GM19468 (cell line): ENCODE measurements around the gene CIAPIN1.
A peak's percentile ranks its signal among the peaks of the same experiment; 100 is the strongest.

ENCODE experiments used
- ATAC-seq: cut with Tn5 transposase; IDR thresholded peaks from one replicate; pipeline ENCODE4 v1.9.1; 2021; ENCODE audit warnings: mild to moderate bottlenecking, moderate library complexity, moderate number of reproducible peaks; ENCODE audit not compliant: unreplicated experiment; ENCODE audit errors: extremely low read depth

CIAPIN1 gene

DNA sequence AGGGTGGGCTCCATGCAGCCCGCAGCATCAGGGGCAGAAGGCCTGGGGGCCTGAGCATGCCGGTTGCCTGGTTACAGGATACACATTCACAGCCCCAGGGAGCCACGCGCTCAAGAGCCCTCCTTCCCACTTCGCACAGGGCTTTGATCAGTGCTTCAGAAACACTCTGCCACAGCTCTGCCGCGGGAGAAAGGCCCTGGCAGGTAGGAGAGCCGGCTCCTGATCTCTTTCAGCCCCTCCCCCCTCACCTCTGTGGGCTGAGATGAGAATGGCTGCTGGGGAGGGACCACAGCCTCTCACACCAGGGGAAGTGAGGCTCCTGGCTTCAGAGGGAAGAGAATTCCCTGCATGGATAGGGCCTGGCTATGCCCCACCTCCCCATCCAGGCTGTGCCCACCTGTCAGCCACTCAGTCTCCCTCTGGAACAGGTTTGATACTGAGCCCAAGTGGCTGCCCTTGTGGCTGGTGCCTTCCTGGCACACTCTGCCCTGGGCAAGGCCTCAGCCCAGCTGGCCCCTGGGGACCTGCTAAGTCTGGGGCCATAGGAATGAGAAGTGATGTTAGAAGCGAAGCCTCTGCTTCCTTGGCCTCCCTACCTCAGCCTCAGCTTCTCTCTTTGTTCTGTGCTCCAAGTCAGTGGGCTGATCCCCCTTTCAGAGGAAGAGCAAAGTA, 30.5 kb upstream of the CIAPIN1 start:
- ATAC-seq: no peak

DNA sequence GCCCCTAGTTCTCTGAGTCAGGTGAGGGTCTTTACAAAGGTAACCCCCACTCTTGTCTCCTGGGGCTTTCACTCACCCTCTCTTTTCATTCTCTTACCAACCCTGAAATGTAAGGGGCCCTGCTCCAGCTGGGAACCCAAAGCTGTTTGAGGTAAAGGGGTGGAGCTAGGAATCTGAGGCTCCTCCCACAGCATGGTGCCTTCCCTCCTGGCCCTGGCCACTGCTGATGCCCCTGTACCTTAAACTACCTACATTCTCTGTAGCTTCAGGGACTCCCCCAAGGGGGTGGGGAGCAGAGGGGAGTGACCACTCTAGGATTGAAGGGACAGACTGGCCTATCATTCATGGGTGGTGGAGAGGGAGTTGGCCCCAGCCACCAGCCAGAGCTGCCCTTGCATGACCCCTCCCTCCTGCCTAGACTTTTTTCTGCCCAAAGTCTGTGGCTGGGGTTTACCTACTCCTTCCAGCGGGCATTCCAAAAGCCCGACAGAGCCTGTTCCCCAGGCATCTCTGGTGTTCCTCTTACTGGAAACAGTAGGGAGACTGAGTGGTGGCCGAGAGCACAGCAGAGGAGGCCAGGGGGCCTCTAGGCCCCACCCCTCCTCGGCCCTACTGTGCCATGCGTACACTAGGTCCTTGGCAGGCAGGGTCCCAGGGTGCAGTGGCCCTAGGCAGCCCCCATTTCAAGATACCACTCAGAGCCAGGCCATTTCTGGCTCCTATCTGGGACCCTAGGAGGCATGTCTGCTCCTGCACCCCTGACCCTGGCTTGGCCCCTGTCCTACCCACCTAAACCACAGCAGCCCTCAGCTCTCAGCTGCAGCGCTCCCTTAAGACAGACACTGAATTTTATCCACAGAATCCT, 29.6 kb upstream of the CIAPIN1 start:
- ATAC-seq: no peak

DNA sequence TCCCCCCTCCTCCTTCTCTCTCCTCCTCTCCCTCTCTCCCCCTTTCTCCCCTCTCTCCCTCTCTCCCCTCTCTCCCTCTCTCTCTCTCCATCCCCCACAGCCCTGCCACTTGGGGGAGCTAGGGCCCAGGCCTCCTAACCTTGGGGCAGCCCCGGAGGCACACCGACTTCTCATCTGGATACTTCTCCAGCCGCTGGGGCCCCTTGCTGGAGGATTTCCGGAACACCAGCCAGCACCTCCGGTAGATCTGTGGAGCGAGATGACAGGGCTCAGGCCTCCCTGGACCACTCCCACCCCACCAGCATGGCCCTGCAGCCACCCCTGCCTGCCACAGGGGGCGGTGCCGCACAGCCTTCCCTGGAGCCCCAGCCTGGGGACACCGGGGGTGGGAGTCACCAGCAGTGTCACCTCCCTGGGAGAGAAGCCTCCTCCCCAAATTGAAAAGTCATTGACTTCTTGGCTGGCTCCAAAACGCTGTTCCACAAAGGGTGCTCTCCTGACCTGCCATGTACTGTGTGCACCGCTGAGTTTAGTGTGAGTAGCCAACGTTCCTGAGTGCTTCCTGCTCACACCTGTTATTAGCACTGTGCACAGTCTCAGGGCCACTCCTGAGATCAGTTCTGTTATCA, 28.6 kb upstream of the CIAPIN1 start:
- peak; percentile 73 for ATAC-seq

DNA sequence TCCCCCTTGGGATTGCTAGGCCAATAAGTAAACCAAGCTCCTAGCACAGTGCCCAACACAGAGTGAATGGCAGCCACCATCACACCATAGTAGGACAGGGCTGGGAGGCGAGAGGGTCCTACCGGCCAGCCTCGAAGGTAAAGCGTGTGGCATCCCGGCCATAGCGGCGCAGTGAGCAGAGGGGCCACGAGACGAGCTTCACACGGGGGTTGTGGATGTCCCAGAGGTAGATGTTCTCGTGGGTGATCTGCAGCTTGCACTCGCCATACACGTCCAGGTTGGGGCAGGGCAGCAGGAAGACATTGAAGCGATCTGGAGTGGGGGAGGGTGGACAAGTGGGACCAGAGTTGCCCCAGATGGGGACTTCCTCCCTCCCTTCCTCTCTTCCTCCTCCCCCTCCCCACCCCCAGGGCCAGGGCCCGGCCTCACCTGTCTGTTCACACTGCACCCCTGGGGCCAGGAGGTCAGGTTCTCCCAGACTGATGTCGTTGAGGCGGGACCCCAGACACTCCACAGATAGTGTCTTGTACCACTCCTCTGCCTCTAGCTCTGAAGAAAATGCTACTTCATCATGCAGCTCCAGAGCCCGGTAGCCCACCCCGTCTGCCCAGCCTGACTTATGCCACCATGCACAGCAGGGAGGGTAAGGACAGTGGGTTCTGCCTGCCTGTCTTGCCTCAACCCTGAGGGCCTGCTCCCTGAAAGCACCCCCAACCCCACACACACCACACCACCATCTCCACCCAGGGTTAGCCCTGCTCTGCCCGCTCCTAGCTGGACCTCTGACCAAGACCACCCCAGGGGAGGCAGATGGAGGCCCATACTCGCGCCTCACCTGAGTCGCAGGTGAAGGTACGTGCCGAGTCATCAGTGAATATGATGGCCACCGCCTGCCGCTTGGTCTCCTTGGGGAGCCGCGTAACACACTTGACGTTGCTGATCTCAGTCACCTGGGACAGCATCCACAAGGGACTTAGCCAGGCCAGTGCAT, 27.8 kb upstream of the CIAPIN1 start:
- ATAC-seq: no peak

DNA sequence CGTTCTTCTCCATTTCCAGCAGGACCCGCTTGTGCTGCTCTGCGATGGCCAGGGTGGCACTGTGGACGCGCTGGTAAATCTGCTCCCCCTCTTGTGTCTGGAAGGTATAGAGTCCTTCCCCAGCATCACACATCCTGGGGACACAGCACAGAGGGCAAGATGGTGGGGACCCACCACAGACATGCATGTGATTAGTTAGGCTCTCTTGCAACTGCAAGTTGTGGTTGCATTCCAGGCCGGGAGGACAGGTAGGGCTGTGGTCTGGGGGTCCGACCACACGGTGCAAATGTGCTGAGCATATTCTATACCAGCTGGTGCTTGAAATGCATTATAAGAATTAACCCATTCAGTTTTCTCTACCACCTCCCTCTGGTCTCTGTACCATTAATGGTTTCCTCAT, 26.7 kb upstream of the CIAPIN1 start:
- no peak for ATAC-seq

DNA sequence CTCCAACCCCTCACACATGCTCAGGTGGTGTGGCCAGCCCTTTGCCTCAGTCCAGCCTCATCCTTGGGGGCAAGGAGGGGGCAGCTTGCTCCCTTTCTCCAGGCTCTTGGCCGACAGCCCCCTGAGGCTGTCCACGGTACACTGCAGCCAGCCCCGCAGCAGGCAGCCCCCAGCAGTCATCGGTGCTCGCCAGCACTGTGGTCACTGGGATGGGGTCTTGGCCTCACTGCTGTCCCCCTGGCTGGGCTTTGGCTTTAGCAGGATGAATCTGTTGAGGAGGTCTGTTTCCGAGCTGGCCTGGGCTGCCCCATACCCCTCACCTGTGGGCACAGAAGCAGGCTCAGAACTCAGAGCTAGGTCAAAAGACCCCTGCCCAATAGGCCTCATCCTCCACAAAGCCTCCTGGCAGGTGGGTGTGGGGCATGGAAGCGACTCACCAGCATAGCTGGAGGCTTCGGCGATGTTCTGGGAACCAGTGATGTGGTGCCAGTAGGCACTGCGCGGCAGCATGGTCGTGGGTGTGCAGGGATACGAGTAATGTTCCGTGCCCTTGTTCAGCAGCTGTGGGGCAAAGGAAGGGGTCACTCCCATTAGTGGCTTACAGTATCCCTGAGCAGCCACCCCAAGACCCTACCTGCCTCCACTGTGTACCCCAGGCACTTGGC, 26.1 kb upstream of the CIAPIN1 start:
- no peak for ATAC-seq

DNA sequence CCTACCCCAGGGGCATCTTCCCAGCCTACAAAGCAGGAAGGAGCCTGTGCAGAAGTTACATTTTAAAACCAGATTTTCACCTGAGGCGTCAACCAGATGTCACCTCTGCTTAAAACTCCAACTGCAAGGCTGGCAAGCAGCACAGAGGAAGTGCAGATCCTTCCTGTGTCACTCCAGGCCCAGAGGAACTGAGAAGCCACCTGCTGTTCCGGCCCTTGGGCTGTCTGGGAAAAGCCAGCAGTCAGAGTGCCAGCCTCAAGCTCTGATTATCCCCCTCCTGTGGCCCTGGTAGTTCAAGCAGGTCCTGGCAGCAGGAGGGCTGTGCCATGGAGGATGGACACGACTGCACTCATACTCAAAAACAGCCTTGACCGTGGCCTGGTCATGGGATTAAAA, 25.5 kb upstream of the CIAPIN1 start:
- ATAC-seq: no peak

DNA sequence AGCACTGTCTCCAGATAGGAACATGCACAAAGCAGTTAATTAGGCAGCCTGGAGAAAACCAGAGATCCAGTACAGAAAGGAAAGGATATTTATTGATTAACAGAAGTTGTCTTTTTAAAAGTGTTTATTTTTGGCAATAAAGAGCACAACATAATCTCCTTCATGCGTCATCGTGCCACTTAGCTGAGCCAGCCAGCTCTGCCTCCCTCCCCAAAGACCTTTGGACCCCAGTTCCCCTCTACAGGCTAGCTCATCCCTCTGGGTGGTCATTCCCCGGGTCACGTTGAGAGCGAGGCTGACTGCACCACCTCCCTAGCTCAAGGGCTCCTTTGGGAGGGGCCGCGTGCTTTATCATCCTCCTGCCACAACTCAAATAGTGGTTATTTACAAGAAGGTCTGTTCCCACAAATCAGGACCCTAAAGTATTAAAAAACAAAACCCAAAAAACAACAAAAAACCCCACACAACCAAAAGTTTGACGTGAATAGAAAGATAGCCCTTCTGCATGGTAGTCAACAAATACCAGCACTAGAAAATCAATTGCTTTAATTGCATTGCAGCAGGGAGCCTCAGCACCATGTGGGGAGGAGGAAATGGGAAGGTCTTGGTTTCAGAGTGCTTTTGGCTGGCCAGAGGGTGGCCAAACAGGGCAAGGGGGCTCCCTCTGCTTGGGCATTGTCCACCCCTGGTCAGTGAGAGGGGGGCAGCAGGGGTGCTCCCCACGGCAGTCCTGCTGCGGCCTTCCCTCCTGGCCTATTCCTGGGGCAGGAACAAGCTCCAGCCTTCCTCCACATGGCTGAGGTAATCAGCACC, 24.9 kb upstream of the CIAPIN1 start:
- ATAC-seq: no peak

DNA sequence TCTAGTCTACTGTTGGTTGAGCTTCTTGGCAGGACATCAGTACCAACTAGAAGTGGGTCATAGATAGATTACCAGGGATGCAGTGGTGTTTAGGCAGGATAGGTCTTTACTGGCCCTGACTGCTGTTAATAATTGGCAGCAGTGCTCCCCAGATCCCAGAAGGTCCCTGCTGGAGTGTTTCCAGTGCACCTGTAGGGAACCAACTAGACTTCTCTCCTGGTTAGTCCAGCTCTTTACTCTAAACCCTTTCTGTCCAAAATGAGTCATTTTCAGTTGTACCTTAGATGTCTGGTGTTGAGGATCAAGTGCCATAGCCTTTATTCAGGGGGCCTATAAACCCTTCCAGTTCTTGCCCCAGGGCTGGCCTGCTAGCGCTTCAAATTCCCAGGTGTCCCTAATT, 24.0 kb upstream of the CIAPIN1 start:
- no peak for ATAC-seq

DNA sequence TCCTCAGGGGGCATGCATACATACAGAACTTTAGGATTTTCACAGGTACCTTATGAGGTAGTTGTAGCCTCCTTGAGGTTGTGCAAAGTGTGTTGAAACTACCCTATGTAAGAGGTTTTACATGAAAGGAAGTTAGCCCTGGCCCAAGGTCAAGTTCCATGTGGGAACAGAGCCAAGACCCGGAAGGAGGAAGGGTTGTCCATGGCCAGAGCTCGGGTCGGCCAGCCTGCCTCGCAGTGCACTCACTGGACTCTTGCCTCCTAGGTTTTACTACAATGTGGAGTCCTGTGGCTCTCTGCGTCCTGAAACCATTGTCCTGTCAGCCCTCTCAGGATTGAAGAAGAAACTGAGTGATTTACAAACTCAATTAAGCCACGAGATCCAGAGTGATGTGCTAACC, 23.5 kb upstream of the CIAPIN1 start:
- ATAC-seq: no peak

DNA sequence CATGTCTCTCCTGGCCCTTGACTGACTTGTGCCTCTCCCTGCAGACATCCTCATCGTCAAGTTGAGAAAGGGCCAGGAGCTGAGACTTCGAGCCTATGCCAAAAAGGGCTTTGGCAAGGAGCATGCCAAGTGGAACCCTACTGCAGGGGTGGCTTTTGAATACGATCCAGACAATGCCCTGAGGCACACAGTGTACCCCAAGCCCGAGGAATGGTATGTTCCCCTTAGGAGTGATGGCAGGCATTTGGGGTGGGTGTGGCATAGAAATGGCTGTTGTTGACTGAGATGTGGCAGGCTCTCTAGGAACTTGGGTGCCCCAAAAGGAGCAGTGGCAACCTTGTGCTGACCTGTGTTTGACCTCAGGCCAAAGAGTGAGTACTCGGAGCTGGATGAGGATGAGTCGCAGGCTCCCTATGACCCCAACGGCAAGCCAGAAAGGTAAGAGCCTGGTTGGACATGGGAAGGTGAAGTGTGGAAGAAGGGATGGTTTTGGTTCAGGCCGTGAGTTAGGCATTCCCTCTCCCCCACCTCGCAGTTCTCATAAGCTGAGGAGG, 22.8 kb upstream of the CIAPIN1 start:
- ATAC-seq: no peak

DNA sequence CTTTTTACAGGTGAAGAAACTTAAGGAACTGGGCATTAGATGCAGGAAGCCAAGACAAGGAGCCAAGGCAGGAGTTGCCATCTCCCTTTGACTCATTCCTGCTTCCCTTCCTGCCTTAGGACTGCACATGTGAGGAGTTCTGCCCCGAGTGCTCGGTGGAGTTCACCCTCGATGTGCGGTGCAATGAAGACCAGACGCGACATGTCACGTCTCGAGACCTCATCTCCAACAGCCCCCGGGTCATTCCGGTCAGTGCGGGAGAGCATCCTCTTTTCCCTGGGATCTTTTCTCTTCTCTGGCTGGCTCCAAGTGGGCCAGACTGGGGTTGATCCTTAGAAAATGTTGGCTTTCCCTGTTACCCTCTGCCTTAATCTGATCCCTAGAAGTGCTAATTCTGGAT, 21.9 kb upstream of the CIAPIN1 start:
- no peak for ATAC-seq

DNA sequence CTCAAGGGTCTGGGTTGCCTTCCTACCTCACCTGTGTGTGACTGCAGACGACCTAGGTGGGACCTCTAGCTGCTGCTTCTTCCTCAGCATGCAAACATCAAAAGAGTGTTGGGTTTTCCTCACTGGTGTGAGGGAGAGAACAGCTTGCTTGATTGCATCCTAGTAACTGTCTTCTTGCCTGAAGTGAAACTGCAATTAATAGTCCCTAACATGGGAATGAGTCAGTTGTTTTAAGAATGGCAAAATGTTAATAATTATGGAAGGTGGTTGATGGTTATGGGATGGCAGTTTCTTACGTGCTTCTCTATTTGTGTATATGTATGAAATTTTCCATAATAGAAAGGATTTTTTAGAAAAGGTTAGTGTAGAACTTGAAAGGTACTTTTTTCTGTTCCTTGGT, 21.2 kb upstream of the CIAPIN1 start:
- ATAC-seq: no peak

DNA sequence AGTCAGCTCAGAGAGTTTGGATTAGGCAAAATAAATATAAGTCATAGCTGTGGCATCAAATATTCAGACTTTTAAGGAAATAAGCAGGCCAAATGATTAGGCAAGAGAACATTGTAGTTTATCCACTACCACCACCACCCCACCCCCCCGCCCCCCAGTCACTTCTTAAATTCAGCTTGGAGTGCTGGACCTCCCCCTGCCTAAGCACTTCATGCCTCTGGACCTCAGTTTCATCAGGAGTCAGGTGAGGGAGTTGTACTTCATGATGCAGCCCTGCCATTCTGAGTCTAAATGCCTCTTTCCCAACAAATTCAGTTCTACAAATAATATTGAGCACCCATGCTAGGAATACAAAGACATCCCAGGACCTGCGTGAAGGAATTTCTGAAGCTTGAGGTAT, 17.3 kb upstream of the CIAPIN1 start:
- no peak for ATAC-seq

DNA sequence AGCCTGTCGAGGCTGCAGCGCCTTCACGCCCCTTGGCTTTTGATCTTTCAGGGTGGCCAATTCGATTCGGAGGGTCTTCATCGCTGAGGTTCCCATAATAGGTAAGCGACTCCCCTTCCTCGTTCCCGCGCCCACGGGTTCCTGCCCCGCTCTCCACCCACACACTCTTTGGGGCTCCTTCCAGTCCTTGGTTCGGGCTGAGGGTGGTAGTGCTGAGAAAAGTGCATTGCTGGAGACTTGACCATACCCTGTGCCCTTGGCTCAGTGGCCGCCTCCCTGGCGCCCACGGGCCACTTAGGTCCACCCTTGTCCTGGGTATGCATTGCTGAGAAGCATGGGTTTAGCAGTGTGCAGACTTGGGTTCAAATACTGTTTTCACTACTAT, 15.8 kb upstream of the CIAPIN1 start:
- no peak for ATAC-seq

DNA sequence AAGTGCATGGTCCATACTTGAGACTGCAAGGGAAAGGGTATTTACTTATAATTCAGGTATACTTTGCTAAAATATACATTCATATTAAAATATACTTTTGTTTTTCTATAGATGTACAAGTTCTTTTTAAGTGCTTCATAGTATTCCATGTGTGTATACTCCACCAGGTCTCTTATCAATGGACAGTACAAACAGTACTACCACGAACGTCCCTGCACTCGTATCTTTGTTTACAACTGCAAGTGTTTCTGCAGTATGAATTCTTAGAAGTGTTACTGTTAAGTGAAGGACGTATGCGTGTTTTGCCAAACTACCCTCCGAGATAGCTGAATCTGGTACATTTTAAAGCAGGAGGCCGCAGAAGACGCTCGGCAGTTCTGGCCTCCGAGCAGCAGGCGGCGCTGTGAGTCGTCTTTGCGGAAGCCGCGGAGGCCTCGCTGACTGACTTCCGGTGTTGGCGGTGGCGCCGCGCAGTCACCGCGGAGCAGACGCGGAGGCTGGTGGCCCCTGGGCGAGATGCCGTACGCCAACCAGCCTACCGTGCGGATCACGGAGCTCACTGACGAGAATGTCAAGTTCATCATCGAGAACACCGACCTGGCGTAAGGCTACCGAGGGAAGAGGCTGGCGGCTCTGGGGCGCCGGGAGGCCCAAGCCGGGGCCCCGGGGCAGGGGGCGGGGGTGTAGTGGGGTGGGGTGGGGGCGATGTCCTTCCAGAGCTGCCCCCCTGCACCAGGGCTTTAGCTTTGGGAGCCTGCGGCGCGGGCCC, 15.2 kb upstream of the CIAPIN1 start, which contains the start of gene POLR2C:
POLR2C (plus strand) TSS at position 471 of the 769 bp plus-strand sequence; CDS start at position 517, 46 bp downstream.
- ATAC-seq: peak; percentile 75

DNA sequence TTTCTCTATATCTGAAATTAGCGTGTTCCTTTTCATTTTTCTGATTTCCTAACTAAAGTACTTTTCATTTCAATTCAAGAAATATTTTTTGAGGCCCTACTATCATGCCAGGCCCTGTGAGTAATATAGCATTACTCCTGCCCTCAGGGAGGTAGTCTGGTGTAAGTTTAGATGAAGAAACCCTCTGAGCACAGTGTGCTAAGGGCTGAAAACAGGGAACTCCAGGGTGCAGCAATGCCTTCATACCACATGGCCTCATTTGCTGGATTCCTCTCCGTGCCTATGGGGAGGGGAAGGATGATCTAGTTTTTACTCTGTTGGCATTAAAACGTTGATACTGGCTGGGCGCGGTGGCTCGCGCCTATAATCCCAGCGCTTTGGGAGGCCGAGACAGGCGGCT, 4.8 kb upstream of the CIAPIN1 start:
- ATAC-seq: no peak
